Right lobe of liver (tissue), 6 donors: ENCODE results near the gene SSPN. TPM values are rescaled to one million over a fixed set of nuclear protein-coding genes. Genes with fewer than 3 reads are reported as not detected.

ENCODE experiments used
- ATAC-seq, 4 donors: fragments of 200-7000 bp; cut with Tn5 transposase; one replicate each; pipeline ENCODE4 v1.9.1; 2020; ENCODE audit warnings: mild to moderate bottlenecking in 4 of 4, moderate library complexity in 4 of 4
- DNase-seq, 3 donors: peaks; one replicate each; pipeline ENCODE4 v3.0.0-alpha.2; 2020
- H3K27ac ChIP-seq, 3 donors: fragments of 200-600 bp; one replicate each; pipeline ENCODE4 v1.8.0; 2022
- H3K27me3 ChIP-seq, 2 donors: fragments of 200-600 bp; one replicate each; pipeline ENCODE4 v1.8.0; 2022
- H3K36me3 ChIP-seq, 4 donors: fragments of 200-600 bp; sonication (generic) in 1 of 4; one replicate each; pipeline versions ENCODE4 v1.5.1 to v1.8.0; 2017 to 2022; ENCODE audit warnings: control low read depth in 1 of 4
- H3K4me1 ChIP-seq, 4 donors: fragments of 200-600 bp; sonication (generic) in 1 of 4; one replicate each; pipeline versions ENCODE4 v1.5.1 to v1.8.0; 2017 to 2022; ENCODE audit warnings: control low read depth in 1 of 4
- H3K4me3 ChIP-seq, 3 donors: fragments of 200-600 bp; one replicate each; pipeline ENCODE4 v1.8.0; 2022
- H3K9me3 ChIP-seq, 4 donors: fragments of 200-600 bp; sonication (generic) in 1 of 4; one replicate each; pipeline versions ENCODE4 v1.5.1 to v1.8.0; 2017 to 2022; ENCODE audit warnings: control low read depth in 1 of 4
- POLR2A ChIP-seq: fragments of 450-650 bp; IDR thresholded peaks from one replicate; pipeline ENCODE4 v1.6.1; 2017; ENCODE audit warnings: antibody characterized with exemption, mild to moderate bottlenecking
- WGBS: methylation state at CpG from one replicate; pipeline ENCODE4 v1.1.6; 2018; ENCODE audit warnings: low coverage, low lambda C conversion rate; ENCODE audit not compliant: insufficient coverage; ENCODE audit errors: missing lambda C conversion rate; 5-methylcytosine and 5-hydroxymethylcytosine counted together
- intact Hi-C, 2 donors: fragments of 100-400 bp; cut with DNase I; formaldehyde crosslinking; loops; one replicate each; pipeline versions ENCODE4 v1.11.2 to v1.14.1; 2022
- total RNA-seq, 6 experiments: library from RNA; depleted of rRNA in 2 of 6; stranded (reverse); fragments of >200 nt in 2 of 6; fragmentation: NEBNext Ultra II Directional in 3 of 6; extraction: Animal tissue kit (Norgen Biotek cat#: 25700) in 3 of 6; gene quantifications; one replicate each; pipeline versions ENCODE4 v1.1.0 to v1.2.4, GENCODE V29; 2016 to 2023
- TF ChIP-seq, protein P1 (sequence below), 4 donors: fragments of 200-600 bp in 3 of 4; fragments of 450-650 bp in 1 of 4; IDR thresholded peaks; one replicate each; pipeline versions ENCODE4 v1.5.1 to v1.8.0; 2016 to 2022; ENCODE audit warnings: antibody characterized with exemption in 4 of 4, mild to moderate bottlenecking in 2 of 4
- donor health status: DM: no; HTN: yes; CAD: no.
- donor health status: DM: no; HTN: no; CAD: no.
- donor health status: DM: no; HTN: no; CAD: no.
- donor health status: DM: no; HTN: yes; CAD: no.
- donor health status: DM: no; HTN: yes; CAD: no.

Gene SSPN
- total RNA-seq, 6 experiments from 2014 or later, result 0.18 to 1.2 (median 0.54) TPM

DNA sequence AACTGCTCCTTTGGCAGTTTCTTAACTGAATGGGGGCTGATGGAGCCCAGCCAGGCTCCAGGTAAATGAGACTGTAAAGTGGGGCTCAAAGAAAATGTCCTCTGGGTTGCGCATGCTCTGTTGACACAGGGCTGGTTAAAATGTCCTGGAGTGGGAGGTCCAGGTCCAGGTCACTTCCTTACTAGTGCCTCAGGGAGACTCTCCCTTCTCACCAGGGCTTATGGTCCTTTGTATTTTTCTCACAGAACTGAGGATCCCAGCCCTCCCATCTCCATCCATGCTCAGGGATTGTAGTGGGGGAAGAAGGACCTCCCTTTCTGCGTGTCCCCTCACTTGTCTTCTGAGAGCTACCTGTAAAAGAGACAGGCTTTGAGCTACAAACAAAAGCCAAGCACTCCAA lies 77.5 kb downstream of the SSPN start:
- DNase-seq, result no peak
- TF ChIP-seq, protein P1, sequence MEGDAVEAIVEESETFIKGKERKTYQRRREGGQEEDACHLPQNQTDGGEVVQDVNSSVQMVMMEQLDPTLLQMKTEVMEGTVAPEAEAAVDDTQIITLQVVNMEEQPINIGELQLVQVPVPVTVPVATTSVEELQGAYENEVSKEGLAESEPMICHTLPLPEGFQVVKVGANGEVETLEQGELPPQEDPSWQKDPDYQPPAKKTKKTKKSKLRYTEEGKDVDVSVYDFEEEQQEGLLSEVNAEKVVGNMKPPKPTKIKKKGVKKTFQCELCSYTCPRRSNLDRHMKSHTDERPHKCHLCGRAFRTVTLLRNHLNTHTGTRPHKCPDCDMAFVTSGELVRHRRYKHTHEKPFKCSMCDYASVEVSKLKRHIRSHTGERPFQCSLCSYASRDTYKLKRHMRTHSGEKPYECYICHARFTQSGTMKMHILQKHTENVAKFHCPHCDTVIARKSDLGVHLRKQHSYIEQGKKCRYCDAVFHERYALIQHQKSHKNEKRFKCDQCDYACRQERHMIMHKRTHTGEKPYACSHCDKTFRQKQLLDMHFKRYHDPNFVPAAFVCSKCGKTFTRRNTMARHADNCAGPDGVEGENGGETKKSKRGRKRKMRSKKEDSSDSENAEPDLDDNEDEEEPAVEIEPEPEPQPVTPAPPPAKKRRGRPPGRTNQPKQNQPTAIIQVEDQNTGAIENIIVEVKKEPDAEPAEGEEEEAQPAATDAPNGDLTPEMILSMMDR (IDR thresholded peaks at IDR 0.05), result no peak
- TF ChIP-seq POLR2A, result no peak
- Histone ChIP-seq H3K4me1 (peaks cover 0 to 12% (median 2%) of the 10 kb centered on the region in 4 donors), H3K27me3 (no peaks in the 10 kb centered on the region), H3K9me3 (no peaks in the 10 kb centered on the region), H3K27ac (no peak overlapping the region), H3K4me3 (no peak overlapping the region), H3K36me3 (no peaks in the 10 kb centered on the region)
- no peak for ATAC-seq
- 60% methylated on average over 1 of the region's 2 CpGs for WGBS
- intact Hi-C loops, result no loop called here

DNA sequence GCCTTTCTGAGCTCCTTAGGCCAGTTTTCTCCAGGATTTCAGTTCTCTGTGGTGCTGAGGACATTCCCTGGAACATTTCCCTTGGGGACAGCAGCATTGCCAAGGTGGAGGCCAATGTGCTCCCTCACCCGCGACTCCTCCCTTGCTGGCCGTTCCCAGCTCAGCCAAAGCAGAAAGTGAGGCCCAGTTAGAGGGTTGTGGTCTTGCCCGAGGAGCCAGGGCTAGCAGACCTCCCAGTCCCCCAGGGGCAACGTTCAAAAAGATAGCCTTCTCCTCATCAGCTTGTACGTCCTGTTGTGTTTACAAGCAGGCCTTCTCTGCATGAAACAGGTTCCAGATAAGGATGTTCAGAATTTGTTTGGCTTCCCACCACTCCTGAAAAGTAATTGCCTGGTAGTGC lies 78.4 kb downstream of the SSPN start:
- ATAC-seq, result no peak
- peaks cover 0 to 7% (median 2%) of the 10 kb centered on the region in 4 donors for H3K4me1 ChIP-seq
- no peak for DNase-seq
- no peak for TF ChIP-seq POLR2A
- TF ChIP-seq, protein P1 (IDR thresholded peaks at IDR 0.05), result no peak
- H3K36me3 ChIP-seq, result no peaks in the 10 kb centered on the region
- intact Hi-C loops, result no loop called here
- no peak overlapping the region for H3K4me3 ChIP-seq
- 20% methylated on average over 1 of the region's 6 CpGs for WGBS
- no peaks in the 10 kb centered on the region for H3K27me3 ChIP-seq
- no peaks in the 10 kb centered on the region for H3K9me3 ChIP-seq
- no peak overlapping the region for H3K27ac ChIP-seq

GRCh38 chr12:26274441-26275312 lies 79.3 kb downstream of the SSPN start:
- H3K27ac ChIP-seq, result peak overlapping the region; percentile 5 to 66 (median 41)
- H3K4me1 ChIP-seq, result peaks cover 0 to 7% (median 2%) of the 10 kb centered on the region in 4 donors
- WGBS, result 42% methylated on average over 9 of the region's 13 CpGs
- no peak overlapping the region for H3K4me3 ChIP-seq
- no peaks in the 10 kb centered on the region for H3K9me3 ChIP-seq
- H3K27me3 ChIP-seq, result no peaks in the 10 kb centered on the region
- no peaks in the 10 kb centered on the region for H3K36me3 ChIP-seq
- intact Hi-C loops, result no loop called here
- DNase-seq (peak; percentile 53 to 79 (median 68)), ATAC-seq (peak; percentile 89 to 97 (median 94))
- TF ChIP-seq, protein P1 (IDR thresholded peaks at IDR 0.05), result no peak
- peak; percentile 32 for TF ChIP-seq POLR2A

DNA sequence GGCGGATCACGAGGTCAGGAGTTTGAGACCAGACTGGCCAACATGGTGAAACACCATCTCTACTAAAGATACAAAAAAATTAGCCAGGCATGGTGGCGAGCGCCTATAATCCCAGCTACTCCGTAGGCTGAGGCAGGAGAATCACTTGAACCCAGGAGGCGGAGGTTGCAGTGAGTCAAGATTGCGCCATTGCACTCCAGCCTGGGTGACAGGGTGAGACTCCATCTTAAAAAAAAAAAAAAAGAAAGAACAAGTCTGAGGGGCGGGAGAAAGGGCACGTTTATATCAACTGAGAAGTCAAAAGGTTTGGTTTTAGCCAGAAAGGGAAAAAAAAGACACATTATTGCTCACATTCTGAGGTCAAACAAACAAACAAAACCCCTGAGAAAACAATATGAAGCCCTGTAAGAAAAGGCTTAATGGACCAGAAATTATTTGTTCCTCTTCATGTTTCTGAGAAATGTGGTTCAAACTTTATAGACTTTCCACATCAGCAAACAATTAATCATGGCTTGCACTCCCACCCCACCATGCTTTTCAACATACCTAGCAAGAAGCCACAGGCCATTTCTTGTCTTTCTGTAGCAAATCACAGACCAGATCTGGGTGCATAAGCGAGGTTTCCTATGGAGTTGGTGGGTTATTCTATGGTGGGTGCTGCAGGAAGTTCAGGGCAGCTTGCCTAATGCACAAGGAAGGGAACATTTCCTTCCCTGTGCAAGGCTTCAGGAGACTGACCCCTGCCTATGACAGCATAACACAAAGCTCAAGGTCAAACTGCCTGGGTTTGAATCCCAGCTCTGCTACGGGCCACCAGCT lies 80.1 kb downstream of the SSPN start:
- DNase-seq (no peak), ATAC-seq (no peak)
- H3K36me3 ChIP-seq, result no peaks in the 10 kb centered on the region
- H3K4me3 ChIP-seq, result no peak overlapping the region
- TF ChIP-seq, protein P1 (IDR thresholded peaks at IDR 0.05), result no peak
- TF ChIP-seq POLR2A, result no peak
- intact Hi-C loops, result no loop called here
- H3K27ac ChIP-seq, result peak overlapping the region in 2 of 3 donors; percentile 41 to 66
- peaks cover 0 to 7% (median 2%) of the 10 kb centered on the region in 4 donors for H3K4me1 ChIP-seq
- H3K27me3 ChIP-seq, result no peaks in the 10 kb centered on the region
- WGBS, result 71% methylated on average over 6 of the region's 11 CpGs
- no peaks in the 10 kb centered on the region for H3K9me3 ChIP-seq
